ENCODE measurements around the gene LRRFIP2. TPM values are rescaled to one million over a fixed set of nuclear protein-coding genes. Genes with fewer than 3 reads are reported as not detected.
A peak's percentile ranks its signal among the peaks of the same experiment; 100 is the strongest.

LRRFIP2 gene
- total RNA-seq, 1 donor from 2014 or later = 62.4 TPM

GRCh38 chr3:37132334-37132733, 42.0 kb downstream of the LRRFIP2 start:
- no peaks in the 10 kb centered on the region for H3K36me3 ChIP-seq (ENCODE audit: insufficient read depth, low read length)
- peaks cover 42% of the 10 kb centered on the region for H4K20me1 ChIP-seq (ENCODE audit: insufficient read depth, low read length)
- Mint-ChIP-seq H3K4me1 (ENCODE audit: low read depth, unreplicated experiment) (peaks cover 20% of the 10 kb centered on the region), H3K9me3 (ENCODE audit: unreplicated experiment) (no peaks in the 10 kb centered on the region), H3K4me3 (ENCODE audit: unreplicated experiment) (no peak overlapping the region), H3K27me3 (ENCODE audit: low read depth, unreplicated experiment) (no peaks in the 10 kb centered on the region), H3K36me3 (ENCODE audit: low read depth, unreplicated experiment) (peaks cover 12% of the 10 kb centered on the region), H3K27ac (ENCODE audit: unreplicated experiment) (no peak overlapping the region)
- no peak overlapping the region for H3K9ac ChIP-seq (ENCODE audit: low read length)
- peaks cover 69% of the 10 kb centered on the region for H3K79me2 ChIP-seq (ENCODE audit: insufficient read depth, low read length)
- no peak overlapping the region for H3K4me3 ChIP-seq (ENCODE audit: insufficient read depth, low read depth, low read length)
- no peak for TF ChIP-seq CTCF (IDR thresholded peaks at IDR 0.05; ENCODE audit: insufficient read depth, low read depth, low read length)
- no peak for TF ChIP-seq EZH2 (IDR thresholded peaks at IDR 0.05; ENCODE audit: insufficient read depth, low read length)
- no peaks in the 10 kb centered on the region for H3K9me3 ChIP-seq (ENCODE audit: insufficient read depth, low read depth, low read length)
- FAIRE-seq (no peak), DNase-seq (ENCODE audit: low read depth) (no peak)
- no peak overlapping the region for H2AFZ ChIP-seq (ENCODE audit: low read depth, low read length)
- peaks cover 2% of the 10 kb centered on the region for H3K4me1 ChIP-seq (ENCODE audit: insufficient read depth, low read length)
- H3K27me3 ChIP-seq (ENCODE audit: insufficient read depth, low read length) = no peaks in the 10 kb centered on the region
- H3K4me2 ChIP-seq (ENCODE audit: low read length) = no peak overlapping the region
- no peak overlapping the region for H3K27ac ChIP-seq (ENCODE audit: low read depth, low read length)

GRCh38 chr3:37131860-37132144, 42.6 kb downstream of the LRRFIP2 start:
- Histone ChIP-seq H4K20me1 (ENCODE audit: insufficient read depth, low read length) (peaks cover 38% of the 10 kb centered on the region), H3K9ac (ENCODE audit: low read length) (no peak overlapping the region), H3K36me3 (ENCODE audit: insufficient read depth, low read length) (no peaks in the 10 kb centered on the region), H3K4me3 (ENCODE audit: insufficient read depth, low read depth, low read length) (no peak overlapping the region), H3K27me3 (ENCODE audit: insufficient read depth, low read length) (no peaks in the 10 kb centered on the region), H3K9me3 (ENCODE audit: insufficient read depth, low read depth, low read length) (no peaks in the 10 kb centered on the region), H3K79me2 (ENCODE audit: insufficient read depth, low read length) (peaks cover 66% of the 10 kb centered on the region), H3K27ac (ENCODE audit: low read depth, low read length) (no peak overlapping the region), H3K4me2 (ENCODE audit: low read length) (no peak overlapping the region), H3K4me1 (ENCODE audit: insufficient read depth, low read length) (peaks cover 2% of the 10 kb centered on the region), H2AFZ (ENCODE audit: low read depth, low read length) (no peak overlapping the region)
- TF ChIP-seq CTCF (IDR thresholded peaks at IDR 0.05; ENCODE audit: insufficient read depth, low read depth, low read length) = no peak
- DNase-seq (ENCODE audit: low read depth) (no peak), FAIRE-seq (no peak)
- Mint-ChIP-seq H3K36me3 (ENCODE audit: low read depth, unreplicated experiment) (peaks cover 12% of the 10 kb centered on the region), H3K27me3 (ENCODE audit: low read depth, unreplicated experiment) (no peaks in the 10 kb centered on the region), H3K4me3 (ENCODE audit: unreplicated experiment) (no peak overlapping the region), H3K27ac (ENCODE audit: unreplicated experiment) (no peak overlapping the region), H3K4me1 (ENCODE audit: low read depth, unreplicated experiment) (peaks cover 20% of the 10 kb centered on the region), H3K9me3 (ENCODE audit: unreplicated experiment) (no peaks in the 10 kb centered on the region)

- H3K79me2 ChIP-seq (ENCODE audit: insufficient read depth, low read length) = peaks cover 67% of the 10 kb centered on the region
- peaks cover 2% of the 10 kb centered on the region for H3K4me1 ChIP-seq (ENCODE audit: insufficient read depth, low read length)
- no peak for DNase-seq (ENCODE audit: low read depth)
- no peak for TF ChIP-seq EZH2 (IDR thresholded peaks at IDR 0.05; ENCODE audit: insufficient read depth, low read length)
- TF ChIP-seq CTCF (IDR thresholded peaks at IDR 0.05; ENCODE audit: insufficient read depth, low read depth, low read length) = no peak
- no peak for FAIRE-seq
- Mint-ChIP-seq H3K27ac (ENCODE audit: unreplicated experiment) (no peak overlapping the region), H3K9me3 (ENCODE audit: unreplicated experiment) (no peaks in the 10 kb centered on the region), H3K4me1 (ENCODE audit: low read depth, unreplicated experiment) (peaks cover 20% of the 10 kb centered on the region), H3K4me3 (ENCODE audit: unreplicated experiment) (no peak overlapping the region), H3K36me3 (ENCODE audit: low read depth, unreplicated experiment) (peaks cover 12% of the 10 kb centered on the region), H3K27me3 (ENCODE audit: low read depth, unreplicated experiment) (no peaks in the 10 kb centered on the region)
- H3K4me3 ChIP-seq (ENCODE audit: insufficient read depth, low read depth, low read length) = no peak overlapping the region
- H3K27ac ChIP-seq (ENCODE audit: low read depth, low read length) = no peak overlapping the region
- peak overlapping the region; percentile 0 for H3K4me2 ChIP-seq (ENCODE audit: low read length)
- H3K9ac ChIP-seq (ENCODE audit: low read length) = no peak overlapping the region
- no peak overlapping the region for H2AFZ ChIP-seq (ENCODE audit: low read depth, low read length)
- H3K27me3 ChIP-seq (ENCODE audit: insufficient read depth, low read length) = no peaks in the 10 kb centered on the region
- H3K9me3 ChIP-seq (ENCODE audit: insufficient read depth, low read depth, low read length) = no peaks in the 10 kb centered on the region
- peaks cover 38% of the 10 kb centered on the region for H4K20me1 ChIP-seq (ENCODE audit: insufficient read depth, low read length)
- H3K36me3 ChIP-seq (ENCODE audit: insufficient read depth, low read length) = no peaks in the 10 kb centered on the region
Measured at GRCh38 chr3:37130984-37131859, 43.2 kb downstream of the LRRFIP2 start.
